ENCODE data around the gene PLCL2. TPM values are rescaled to one million over a fixed set of nuclear protein-coding genes. Genes with fewer than 3 reads are reported as not detected.
A peak's percentile ranks its signal among the peaks of the same experiment; 100 is the strongest.

Gene PLCL2
- total and polyA plus RNA-seq, 2 experiments from 2014 or later: 1.6 to 9.7 TPM

DNA sequence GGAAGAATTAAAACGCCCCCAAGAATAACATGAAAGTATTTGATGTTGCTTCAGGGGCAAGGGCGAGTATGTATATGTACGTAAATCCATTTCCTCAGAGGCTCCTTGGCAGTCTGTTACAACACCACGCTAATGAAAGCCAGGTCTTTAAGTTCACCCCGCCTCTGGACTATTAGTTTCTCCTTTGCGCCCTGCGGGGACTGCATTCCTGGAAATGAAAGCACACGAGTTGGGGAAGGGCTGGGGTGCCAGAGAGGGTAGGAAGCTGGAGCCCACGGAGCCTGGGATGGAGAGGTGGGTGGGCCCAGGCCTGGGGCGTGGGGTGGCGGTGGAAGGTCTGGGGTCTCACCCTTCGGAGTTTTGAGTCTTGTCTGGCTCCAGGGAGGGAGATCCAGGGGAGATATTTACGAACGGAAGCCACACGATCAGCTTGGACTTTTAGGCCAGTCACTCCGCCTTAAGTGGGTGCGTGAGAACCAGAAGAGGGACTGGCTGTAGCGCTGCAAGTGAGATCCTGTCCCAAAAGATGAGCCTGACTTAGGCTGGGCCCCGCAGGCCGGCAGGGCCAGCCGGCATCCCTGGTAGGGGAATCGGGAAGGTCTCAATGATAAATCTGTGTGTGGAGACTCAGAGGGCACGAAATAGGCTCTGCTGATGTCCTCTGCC is 1.6 kb upstream of the PLCL2 start:
- peaks cover 32% of the 10 kb centered on the region for H3K4me1 ChIP-seq (ENCODE audit: insufficient read depth)
- no peaks in the 10 kb centered on the region; the same call in 2 of the 3 replicates for H3K9me3 Mint-ChIP-seq
- no peaks in the 10 kb centered on the region for H3K36me3 ChIP-seq (ENCODE audit: insufficient read depth)
- H3K4me1 Mint-ChIP-seq: peaks cover 28% of the 10 kb centered on the region
- H3K4me2 ChIP-seq: peak overlapping the region; percentile 92
- peak; percentile 23 for ATAC-seq
- peaks cover 15% of the 10 kb centered on the region for H3K27me3 Mint-ChIP-seq (ENCODE audit: insufficient read depth, low read depth, poor library complexity)
- TF ChIP-seq, protein P1, sequence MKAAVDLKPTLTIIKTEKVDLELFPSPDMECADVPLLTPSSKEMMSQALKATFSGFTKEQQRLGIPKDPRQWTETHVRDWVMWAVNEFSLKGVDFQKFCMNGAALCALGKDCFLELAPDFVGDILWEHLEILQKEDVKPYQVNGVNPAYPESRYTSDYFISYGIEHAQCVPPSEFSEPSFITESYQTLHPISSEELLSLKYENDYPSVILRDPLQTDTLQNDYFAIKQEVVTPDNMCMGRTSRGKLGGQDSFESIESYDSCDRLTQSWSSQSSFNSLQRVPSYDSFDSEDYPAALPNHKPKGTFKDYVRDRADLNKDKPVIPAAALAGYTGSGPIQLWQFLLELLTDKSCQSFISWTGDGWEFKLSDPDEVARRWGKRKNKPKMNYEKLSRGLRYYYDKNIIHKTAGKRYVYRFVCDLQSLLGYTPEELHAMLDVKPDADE (IDR thresholded peaks at IDR 0.05): no peak
- TF ChIP-seq POLR2AphosphoS5 (IDR thresholded peaks at IDR 0.05; ENCODE audit: low read depth) (peak; percentile 28; the same call in 1 of the 2 replicates), EZH2phosphoT487 (IDR thresholded peaks at IDR 0.05; ENCODE audit: unreplicated experiment) (no peak), STAT1 (IDR thresholded peaks at IDR 0.05; ENCODE audit: unreplicated experiment) (no peak), NANOG (IDR thresholded peaks at IDR 0.05; ENCODE audit: borderline replicate concordance) (0 out of 2 replicates have a peak, but pooled peaks have one; percentile 6)
- H3K36me3 Mint-ChIP-seq (ENCODE audit: low read depth): no peaks in the 10 kb centered on the region; the same call in 2 of the 3 replicates
- H4K20me1 ChIP-seq (replicated peaks; ENCODE audit: insufficient read depth): no peaks in the 10 kb centered on the region
- peak; percentile 68 for DNase-seq (ENCODE audit: low spot score)
- H3K27ac ChIP-seq (ENCODE audit: low read depth): no peak overlapping the region
- peak overlapping the region; percentile 71 for H3K4me3 Mint-ChIP-seq
- peaks cover 8% of the 10 kb centered on the region; the same call in 1 of the 2 replicates for H3F3A ChIP-seq (replicated peaks; ENCODE audit: low read depth)
- peaks cover 15% of the 10 kb centered on the region for H3K79me2 ChIP-seq (replicated peaks; ENCODE audit: insufficient read depth)
- H3K4me3 ChIP-seq: peak overlapping the region; percentile 76
- H3K9me2 ChIP-seq (ENCODE audit: insufficient read depth): no peaks in the 10 kb centered on the region
- peaks cover 77% of the 10 kb centered on the region for H3K27me3 ChIP-seq (ENCODE audit: insufficient read depth)
- H2AFZ ChIP-seq: peak overlapping the region; percentile 87
- H3K27ac Mint-ChIP-seq: no peak overlapping the region

DNA sequence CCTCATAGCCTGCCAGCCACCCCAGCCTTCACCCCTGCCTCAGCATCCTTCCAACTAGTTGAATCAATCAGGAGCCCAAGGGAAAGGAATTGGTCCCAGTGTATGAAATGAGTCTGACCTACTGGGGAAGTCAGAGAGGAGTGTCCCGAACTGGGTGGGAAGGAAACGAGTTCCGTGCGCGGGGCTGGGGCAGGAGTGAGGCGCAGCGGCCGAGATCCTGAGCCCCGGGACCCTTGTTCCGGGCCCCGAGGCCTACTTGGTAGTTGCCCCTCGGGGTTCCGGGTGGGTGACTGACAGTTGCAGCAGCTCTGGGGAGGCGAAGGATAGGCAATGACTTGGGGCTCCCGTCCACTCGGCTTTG is 1.1 kb upstream of the PLCL2 start:
- Mint-ChIP-seq H3K27me3 (ENCODE audit: insufficient read depth, low read depth, poor library complexity) (peaks cover 15% of the 10 kb centered on the region), H3K9me3 (no peaks in the 10 kb centered on the region; the same call in 2 of the 3 replicates), H3K36me3 (ENCODE audit: low read depth) (no peaks in the 10 kb centered on the region; the same call in 2 of the 3 replicates), H3K27ac (no peak overlapping the region), H3K4me1 (peaks cover 29% of the 10 kb centered on the region), H3K4me3 (peak overlapping the region; percentile 71)
- Histone ChIP-seq H4K20me1 (replicated peaks; ENCODE audit: insufficient read depth) (no peaks in the 10 kb centered on the region), H3F3A (replicated peaks; ENCODE audit: low read depth) (peaks cover 8% of the 10 kb centered on the region; the same call in 1 of the 2 replicates), H3K27ac (ENCODE audit: low read depth) (no peak overlapping the region), H3K36me3 (ENCODE audit: insufficient read depth) (no peaks in the 10 kb centered on the region), H3K4me3 (peak overlapping the region; percentile 76), H3K27me3 (ENCODE audit: insufficient read depth) (peaks cover 74% of the 10 kb centered on the region), H3K4me1 (ENCODE audit: insufficient read depth) (peaks cover 32% of the 10 kb centered on the region), H3K4me2 (peak overlapping the region; percentile 92), H3K9me2 (ENCODE audit: insufficient read depth) (no peaks in the 10 kb centered on the region), H3K79me2 (replicated peaks; ENCODE audit: insufficient read depth) (peaks cover 15% of the 10 kb centered on the region), H2AFZ (peak overlapping the region; percentile 87)
- TF ChIP-seq CREB1 (CRISPR knock-in tag; IDR thresholded peaks at IDR 0.05; ENCODE audit: low read depth): no peak
- TF ChIP-seq EZH2 (IDR thresholded peaks at IDR 0.05; ENCODE audit: low read depth, unreplicated experiment): peak; percentile 54
- peak; percentile 54 for ATAC-seq
- DNase-seq (ENCODE audit: low spot score): no peak

DNA sequence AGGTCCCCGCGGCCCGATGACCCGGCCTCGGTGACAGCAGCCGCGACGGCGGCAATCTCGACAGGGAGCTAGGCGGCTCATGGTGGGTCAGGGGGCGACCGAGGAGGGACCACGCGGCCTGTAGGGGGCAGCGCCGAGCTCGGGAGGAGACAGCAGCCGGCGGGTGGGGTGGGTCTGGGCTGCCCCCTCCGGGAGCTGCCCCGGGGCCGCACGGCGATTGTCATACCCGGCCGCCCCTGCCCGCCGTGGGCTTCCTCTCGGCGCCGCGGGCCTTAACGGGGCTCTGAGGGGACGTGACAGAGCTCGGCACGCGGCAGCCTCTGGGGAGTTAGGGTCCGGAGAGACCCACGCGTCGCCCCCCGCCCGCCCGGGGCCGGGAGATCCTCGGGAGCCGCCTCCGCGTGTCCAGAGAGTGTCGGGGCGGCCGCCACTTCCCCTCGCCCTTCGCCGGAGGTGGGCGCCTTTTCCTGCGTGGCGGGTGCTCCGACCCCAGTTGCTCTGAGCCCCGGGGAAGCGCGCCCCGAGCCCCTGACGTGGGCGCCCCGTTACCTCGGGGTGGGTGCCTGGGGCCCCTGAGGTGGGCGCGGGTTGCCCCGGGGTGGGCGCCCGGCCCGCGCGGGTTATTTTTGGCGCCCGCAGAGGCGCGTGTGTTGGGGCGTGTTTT is 539 bp upstream of the PLCL2 start:
- Mint-ChIP-seq H3K27me3 (ENCODE audit: insufficient read depth, low read depth, poor library complexity) (peaks cover 15% of the 10 kb centered on the region), H3K27ac (no peak overlapping the region), H3K9me3 (no peaks in the 10 kb centered on the region; the same call in 2 of the 3 replicates), H3K36me3 (ENCODE audit: low read depth) (no peaks in the 10 kb centered on the region; the same call in 2 of the 3 replicates), H3K4me3 (peak overlapping the region; percentile 80), H3K4me1 (peaks cover 34% of the 10 kb centered on the region)
- peak overlapping the region; percentile 92 for H3K4me2 ChIP-seq
- peaks cover 32% of the 10 kb centered on the region for H3K4me1 ChIP-seq (ENCODE audit: insufficient read depth)
- H3K36me3 ChIP-seq (ENCODE audit: insufficient read depth): no peaks in the 10 kb centered on the region
- peaks cover 8% of the 10 kb centered on the region; the same call in 1 of the 2 replicates for H3F3A ChIP-seq (replicated peaks; ENCODE audit: low read depth)
- H2AFZ ChIP-seq: peak overlapping the region; percentile 87
- TF ChIP-seq ZNF114 (CRISPR knock-in tag; IDR thresholded peaks at IDR 0.05): no peak
- TF ChIP-seq EZH2phosphoT487 (IDR thresholded peaks at IDR 0.05; ENCODE audit: unreplicated experiment): no peak
- no peak; the same call in 1 of the 2 replicates for TF ChIP-seq ZNF331 (CRISPR knock-in tag; IDR thresholded peaks at IDR 0.05; ENCODE audit: low read depth)
- no peak for TF ChIP-seq POLR2AphosphoS5 (IDR thresholded peaks at IDR 0.05; ENCODE audit: low read depth)
- peak; percentile 27; the same call in 1 of the 2 replicates for TF ChIP-seq CREB1 (CRISPR knock-in tag; IDR thresholded peaks at IDR 0.05; ENCODE audit: low read depth)
- no peak for TF ChIP-seq JUNB (IDR thresholded peaks at IDR 0.05; ENCODE audit: unreplicated experiment)
- TF ChIP-seq NANOG (IDR thresholded peaks at IDR 0.05; ENCODE audit: borderline replicate concordance): no peak
- TF ChIP-seq, protein P2, sequence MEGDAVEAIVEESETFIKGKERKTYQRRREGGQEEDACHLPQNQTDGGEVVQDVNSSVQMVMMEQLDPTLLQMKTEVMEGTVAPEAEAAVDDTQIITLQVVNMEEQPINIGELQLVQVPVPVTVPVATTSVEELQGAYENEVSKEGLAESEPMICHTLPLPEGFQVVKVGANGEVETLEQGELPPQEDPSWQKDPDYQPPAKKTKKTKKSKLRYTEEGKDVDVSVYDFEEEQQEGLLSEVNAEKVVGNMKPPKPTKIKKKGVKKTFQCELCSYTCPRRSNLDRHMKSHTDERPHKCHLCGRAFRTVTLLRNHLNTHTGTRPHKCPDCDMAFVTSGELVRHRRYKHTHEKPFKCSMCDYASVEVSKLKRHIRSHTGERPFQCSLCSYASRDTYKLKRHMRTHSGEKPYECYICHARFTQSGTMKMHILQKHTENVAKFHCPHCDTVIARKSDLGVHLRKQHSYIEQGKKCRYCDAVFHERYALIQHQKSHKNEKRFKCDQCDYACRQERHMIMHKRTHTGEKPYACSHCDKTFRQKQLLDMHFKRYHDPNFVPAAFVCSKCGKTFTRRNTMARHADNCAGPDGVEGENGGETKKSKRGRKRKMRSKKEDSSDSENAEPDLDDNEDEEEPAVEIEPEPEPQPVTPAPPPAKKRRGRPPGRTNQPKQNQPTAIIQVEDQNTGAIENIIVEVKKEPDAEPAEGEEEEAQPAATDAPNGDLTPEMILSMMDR (conservative IDR thresholded peaks at IDR 0.05; ENCODE audit: low read depth in 2 of 2): peak; percentile 57 to 85
- DNase-seq (ENCODE audit: low spot score) (peak; percentile 91), ATAC-seq (peak; percentile 89)
- H3K27ac ChIP-seq (ENCODE audit: low read depth): no peak overlapping the region
- H3K4me3 ChIP-seq: peak overlapping the region; percentile 76
- no peaks in the 10 kb centered on the region for H3K9me2 ChIP-seq (ENCODE audit: insufficient read depth)
- peaks cover 68% of the 10 kb centered on the region for H3K27me3 ChIP-seq (ENCODE audit: insufficient read depth)
- peaks cover 15% of the 10 kb centered on the region for H3K79me2 ChIP-seq (replicated peaks; ENCODE audit: insufficient read depth)
- H4K20me1 ChIP-seq (replicated peaks; ENCODE audit: insufficient read depth): no peaks in the 10 kb centered on the region

All from GM23338 (cell line).